Subcutaneous adipose tissue (tissue), 4 donors: ENCODE results near the gene SLC12A5. TPM values are rescaled to one million over a fixed set of nuclear protein-coding genes. Genes with fewer than 3 reads are reported as not detected.

ENCODE experiments used
- total RNA-seq, 4 donors: library from RNA; depleted of rRNA; stranded (reverse); fragments of >200 nt; gene quantifications; one replicate each; pipeline ENCODE4 v1.1.0, GENCODE V29; 2016
- TF ChIP-seq, protein P1 (sequence below): fragments of 450-650 bp; IDR thresholded peaks from one replicate; pipeline ENCODE4 v1.5.1; 2016; ENCODE audit warnings: low read depth, mild to moderate bottlenecking, control low read depth, antibody characterized with exemption, moderate library complexity

SLC12A5 gene
- total RNA-seq, 4 donors from 2014 or later, result not detected

DNA sequence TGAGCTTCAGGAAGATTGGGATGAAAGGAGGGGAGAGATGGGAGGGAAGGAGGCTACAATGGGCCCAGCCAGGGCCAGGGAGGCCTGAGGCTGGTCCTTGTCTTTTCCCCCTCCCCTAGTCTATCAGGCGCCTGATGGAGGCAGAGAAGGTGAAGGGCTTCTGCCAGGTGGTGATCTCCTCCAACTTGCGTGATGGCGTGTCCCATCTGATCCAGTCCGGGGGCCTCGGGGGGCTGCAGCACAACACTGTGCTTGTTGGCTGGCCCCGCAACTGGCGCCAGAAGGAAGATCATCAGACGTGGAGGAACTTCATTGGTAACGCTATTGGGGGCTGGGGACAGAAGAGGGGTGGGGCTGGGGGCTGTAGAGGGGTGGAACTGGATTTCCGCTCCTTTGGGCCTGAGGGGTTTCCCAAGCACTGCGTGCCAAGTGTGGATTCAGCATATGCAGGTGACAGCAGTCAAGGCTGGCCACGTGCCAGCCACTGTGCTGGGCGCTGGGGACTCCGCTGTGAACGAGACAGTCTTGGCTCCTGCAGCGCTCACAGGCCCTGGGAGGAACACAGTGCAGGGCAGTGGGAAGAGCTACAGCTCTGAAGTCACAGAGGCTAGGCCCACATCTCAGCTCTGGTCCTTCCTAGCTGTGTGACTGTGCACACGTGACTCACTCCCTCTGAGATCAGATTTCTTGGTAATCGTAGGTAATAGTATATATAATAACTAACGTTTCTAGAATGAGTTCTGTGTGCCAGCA is 22.7 kb downstream of the SLC12A5 start:
- TF ChIP-seq, protein P1, sequence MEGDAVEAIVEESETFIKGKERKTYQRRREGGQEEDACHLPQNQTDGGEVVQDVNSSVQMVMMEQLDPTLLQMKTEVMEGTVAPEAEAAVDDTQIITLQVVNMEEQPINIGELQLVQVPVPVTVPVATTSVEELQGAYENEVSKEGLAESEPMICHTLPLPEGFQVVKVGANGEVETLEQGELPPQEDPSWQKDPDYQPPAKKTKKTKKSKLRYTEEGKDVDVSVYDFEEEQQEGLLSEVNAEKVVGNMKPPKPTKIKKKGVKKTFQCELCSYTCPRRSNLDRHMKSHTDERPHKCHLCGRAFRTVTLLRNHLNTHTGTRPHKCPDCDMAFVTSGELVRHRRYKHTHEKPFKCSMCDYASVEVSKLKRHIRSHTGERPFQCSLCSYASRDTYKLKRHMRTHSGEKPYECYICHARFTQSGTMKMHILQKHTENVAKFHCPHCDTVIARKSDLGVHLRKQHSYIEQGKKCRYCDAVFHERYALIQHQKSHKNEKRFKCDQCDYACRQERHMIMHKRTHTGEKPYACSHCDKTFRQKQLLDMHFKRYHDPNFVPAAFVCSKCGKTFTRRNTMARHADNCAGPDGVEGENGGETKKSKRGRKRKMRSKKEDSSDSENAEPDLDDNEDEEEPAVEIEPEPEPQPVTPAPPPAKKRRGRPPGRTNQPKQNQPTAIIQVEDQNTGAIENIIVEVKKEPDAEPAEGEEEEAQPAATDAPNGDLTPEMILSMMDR, result no peak

DNA sequence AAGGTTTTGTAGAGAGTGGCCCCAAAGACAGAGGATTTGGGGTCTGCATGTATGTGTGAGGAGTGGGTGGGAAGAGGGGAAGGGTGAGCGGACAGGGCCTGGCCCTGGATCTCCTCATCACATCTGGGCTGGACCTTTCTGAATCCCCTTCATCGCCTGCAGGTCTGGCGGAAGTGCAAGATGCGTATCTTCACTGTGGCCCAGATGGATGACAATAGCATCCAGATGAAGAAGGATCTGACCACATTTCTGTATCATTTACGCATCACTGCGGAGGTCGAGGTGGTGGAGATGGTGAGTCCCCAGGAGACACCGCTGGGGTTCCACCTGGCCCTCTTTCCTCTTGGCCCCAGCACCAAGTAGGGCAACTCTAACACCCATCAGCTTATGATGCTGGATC is 24.4 kb downstream of the SLC12A5 start:
- TF ChIP-seq, protein P1, result no peak

DNA sequence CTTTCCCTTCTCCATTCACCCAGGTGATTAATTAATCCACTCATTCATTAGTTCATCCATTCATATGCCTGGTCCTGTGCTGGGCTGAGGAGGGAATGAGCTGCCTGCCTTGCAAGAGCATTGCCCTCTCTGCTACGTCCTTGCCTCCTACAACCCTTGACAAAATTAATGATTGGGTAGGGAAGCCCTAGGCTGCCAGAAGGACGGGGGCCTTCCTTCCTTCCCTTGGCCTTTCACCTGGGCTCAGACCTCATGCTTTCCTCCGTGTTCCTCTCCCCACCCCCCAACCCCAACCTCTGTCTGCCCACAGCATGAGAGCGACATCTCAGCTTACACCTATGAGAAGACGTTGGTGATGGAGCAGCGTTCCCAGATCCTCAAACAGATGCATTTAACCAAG is 25.6 kb downstream of the SLC12A5 start:
- TF ChIP-seq, protein P1, result no peak

DNA sequence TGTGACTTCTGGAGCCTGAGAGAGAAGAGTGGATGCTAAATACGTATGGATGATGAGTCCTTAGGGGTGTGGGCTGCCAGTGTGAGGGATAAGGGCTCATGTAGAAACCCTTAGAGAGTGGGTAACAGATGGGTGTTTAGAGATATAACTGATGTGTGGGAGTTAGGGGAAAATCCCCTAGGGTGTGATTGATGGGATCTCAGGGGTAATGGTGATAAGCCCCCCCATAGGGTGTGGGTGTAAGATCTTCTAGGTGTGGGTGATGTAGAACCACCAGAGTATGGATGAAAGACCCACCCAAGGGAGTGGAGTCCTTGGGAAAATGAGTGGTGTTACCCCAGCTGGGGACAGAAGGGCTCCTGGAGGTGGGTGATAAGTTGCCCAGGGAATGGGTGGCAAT is 26.3 kb downstream of the SLC12A5 start:
- TF ChIP-seq, protein P1, result no peak

DNA sequence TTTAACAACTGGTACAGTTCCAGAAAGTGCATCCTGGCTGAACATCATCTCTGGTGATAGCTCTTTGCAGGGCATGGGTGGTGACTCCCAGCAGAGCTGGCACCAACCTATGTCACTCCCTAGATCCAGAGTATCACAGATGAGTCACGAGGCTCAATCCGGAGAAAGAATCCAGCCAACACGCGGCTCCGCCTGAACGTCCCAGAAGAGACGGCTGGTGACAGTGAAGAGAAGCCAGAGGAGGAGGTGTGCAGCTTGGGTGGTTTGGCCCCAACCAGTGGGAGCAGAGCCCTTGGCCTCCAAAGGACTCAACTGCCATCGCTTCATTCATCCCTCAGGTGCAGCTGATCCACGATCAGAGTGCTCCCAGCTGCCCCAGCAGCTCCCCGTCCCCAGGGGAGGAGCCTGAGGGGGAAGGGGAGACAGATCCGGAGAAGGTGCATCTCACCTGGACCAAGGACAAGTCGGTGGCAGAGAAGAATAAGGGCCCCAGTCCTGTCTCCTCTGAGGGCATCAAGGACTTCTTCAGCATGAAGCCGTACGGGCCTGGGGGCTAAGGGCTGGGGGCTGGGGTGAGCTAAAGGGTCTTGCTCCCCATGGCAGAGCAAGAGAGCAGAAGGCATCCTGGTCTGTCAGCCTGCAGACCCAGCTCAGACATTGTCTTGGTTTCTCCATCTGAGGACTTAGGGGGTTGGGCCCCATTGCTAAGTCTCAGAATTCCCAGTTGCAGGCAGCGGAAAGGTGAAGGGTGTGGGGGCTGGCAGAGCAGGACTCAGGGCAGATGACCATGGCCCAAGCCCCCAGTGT is 27.2 kb downstream of the SLC12A5 start:
- TF ChIP-seq, protein P1, result no peak

DNA sequence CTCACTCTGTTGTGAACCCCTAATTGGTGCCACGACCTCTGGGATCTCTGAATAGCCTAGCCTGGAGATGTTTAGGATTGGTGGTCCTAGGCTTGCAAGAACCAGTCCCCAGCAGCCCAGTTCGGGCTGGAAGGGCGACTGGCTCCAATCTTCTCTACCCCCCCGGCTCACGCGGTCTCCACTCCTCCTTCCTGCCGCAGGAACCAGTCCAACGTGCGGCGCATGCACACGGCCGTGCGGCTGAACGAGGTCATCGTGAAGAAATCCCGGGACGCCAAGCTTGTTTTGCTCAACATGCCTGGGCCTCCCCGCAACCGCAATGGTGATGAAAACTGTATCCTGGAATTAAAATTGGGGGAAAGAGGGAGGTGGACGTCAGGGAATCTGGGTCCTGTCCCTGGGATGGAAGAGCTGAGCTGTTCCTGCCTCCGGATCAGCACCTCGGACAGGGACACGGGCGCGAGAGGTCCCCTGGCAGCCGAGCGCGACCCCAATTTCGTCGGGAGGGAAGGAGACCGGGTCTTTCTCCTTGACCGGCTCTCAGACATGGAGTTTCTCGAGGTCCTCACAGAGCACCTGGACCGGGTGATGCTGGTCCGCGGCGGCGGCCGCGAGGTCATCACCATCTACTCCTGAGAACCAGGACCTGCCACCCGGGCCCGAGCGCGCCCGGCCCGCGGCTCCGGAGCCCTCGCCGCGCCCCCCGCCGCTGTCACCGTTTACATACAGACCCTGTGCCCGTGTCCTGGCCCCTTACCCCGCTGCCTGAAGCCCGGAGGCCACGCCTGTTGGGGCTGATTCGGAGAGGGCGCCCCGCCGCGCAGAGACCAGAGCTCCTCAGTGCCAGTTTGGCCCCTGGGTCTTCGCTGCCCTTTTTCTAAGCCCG is 28.2 kb downstream of the SLC12A5 start:
- TF ChIP-seq, protein P1, result no peak
